Gastroesophageal sphincter (tissue), 4 donors: ENCODE data around the gene PTK6. TPM values are rescaled to one million over a fixed set of nuclear protein-coding genes. Genes with fewer than 3 reads are reported as not detected.

Experiments
- ATAC-seq: fragments of 150-250 bp; one replicate; pipeline ENCODE4 v1.9.1; 2016; ENCODE audit warnings: mild to moderate bottlenecking, moderate library complexity
- H3K27ac ChIP-seq, 4 donors: fragments of 200-600 bp; sonication (generic) in 3 of 4; 1 replicate in 3 of 4; 2 replicates in 1 of 4; pipeline ENCODE4 v1.5.1; 2016 to 2019
- H3K27me3 ChIP-seq: fragments of 200-600 bp; sonication (generic); one replicate; pipeline ENCODE4 v1.5.1; 2019
- H3K36me3 ChIP-seq, 2 donors: fragments of 200-600 bp; sonication (generic); one replicate each; pipeline ENCODE4 v1.5.1; 2019; ENCODE audit warnings: control low read depth in 1 of 2
- H3K4me1 ChIP-seq, 3 donors: fragments of 200-600 bp; sonication (generic); 1 replicate in 2 of 3; 2 replicates in 1 of 3; pipeline ENCODE4 v1.5.1; 2016 to 2019; ENCODE audit warnings: control low read depth in 2 of 3
- H3K4me3 ChIP-seq, 2 donors: fragments of 200-600 bp; sonication (generic); one replicate each; pipeline ENCODE4 v1.5.1; 2019; ENCODE audit warnings: mild to moderate bottlenecking in 1 of 2, moderate library complexity in 1 of 2
- H3K9me3 ChIP-seq, 3 donors: fragments of 200-600 bp; sonication (generic); one replicate each; pipeline ENCODE4 v1.5.1; 2017 to 2019; ENCODE audit warnings: control low read depth in 2 of 3
- EP300 ChIP-seq: sonication (generic); formaldehyde crosslinking; IDR thresholded peaks from one replicate; pipeline ENCODE4 v1.6.1; 2017; ENCODE audit warnings: antibody characterized with exemption, mild to moderate bottlenecking
- POLR2A ChIP-seq, 2 donors: fragments of 450-650 bp; IDR thresholded peaks; one replicate each; pipeline ENCODE4 v1.6.1; 2017; ENCODE audit warnings: antibody characterized with exemption in 2 of 2, mild to moderate bottlenecking in 2 of 2, moderate library complexity in 1 of 2
- POLR2AphosphoS5 ChIP-seq: sonication (generic); formaldehyde crosslinking; IDR thresholded peaks from one replicate; pipeline ENCODE4 v1.6.1; 2017; ENCODE audit warnings: antibody characterized with exemption
- WGBS, 2 donors: methylation state at CpG; one replicate each; pipeline ENCODE4 v1.1.5; 2018; ENCODE audit warnings: low coverage in 1 of 2; 5-methylcytosine and 5-hydroxymethylcytosine counted together
- total RNA-seq, 4 donors: library from RNA; depleted of rRNA; stranded (reverse); fragments of >200 nt; gene quantifications; one replicate each; pipeline ENCODE4 v1.1.0, GENCODE V29; 2016
- TF ChIP-seq, protein P1 (sequence below), 4 experiments: fragments of 200-600 bp in 2 of 4; fragments of 450-650 bp in 2 of 4; sonication (generic) in 1 of 4; IDR thresholded peaks; one replicate each; pipeline ENCODE4 v1.5.1; 2017 to 2019; ENCODE audit warnings: antibody characterized with exemption in 4 of 4, mild to moderate bottlenecking in 2 of 4, moderate library complexity in 2 of 4

PTK6 gene
- total RNA-seq, 4 donors from 2014 or later, result 0.13 to 2.1 (median 0.42) TPM; not detected in 1

DNA sequence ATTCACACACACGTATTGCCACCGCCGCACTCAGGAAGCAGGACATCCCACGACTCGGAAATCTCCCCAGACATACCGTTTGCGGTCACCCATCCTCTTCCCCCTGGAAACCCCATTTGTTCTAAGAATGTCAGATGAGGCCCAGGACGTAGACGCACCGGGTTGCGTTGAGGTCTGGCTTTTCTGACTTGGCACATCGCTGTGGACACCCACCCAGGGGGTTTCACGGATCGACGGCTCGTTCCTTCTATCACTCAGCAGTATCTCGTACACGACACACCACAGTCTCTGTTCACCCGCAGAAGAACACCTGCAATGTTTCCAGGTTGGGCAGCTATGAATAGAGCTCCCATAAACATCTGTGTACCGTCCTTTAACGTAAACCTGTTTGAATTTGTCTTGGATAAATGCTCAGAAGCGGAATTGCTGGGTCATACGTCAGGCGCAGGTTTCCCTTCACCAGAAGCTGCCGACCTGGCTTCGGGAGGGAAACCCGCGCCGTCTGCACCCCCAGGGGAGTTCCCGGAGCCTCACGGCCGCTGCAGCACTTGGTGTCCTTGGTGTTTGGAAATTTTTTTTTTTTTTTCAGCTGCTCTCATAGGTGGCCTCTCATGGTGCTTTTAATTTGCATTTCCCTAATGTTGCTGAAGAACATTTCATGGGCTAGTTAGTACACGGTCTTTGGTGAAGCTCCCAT, 29.0 kb downstream of the PTK6 start:
- H3K9me3 ChIP-seq, result peaks cover 0 to 25% (median 0%) of the 10 kb centered on the region in 3 donors
- TF ChIP-seq POLR2A (IDR thresholded peaks at IDR 0.05) (no peak), EP300 (no peak), POLR2AphosphoS5 (no peak)
- TF ChIP-seq, protein P1, sequence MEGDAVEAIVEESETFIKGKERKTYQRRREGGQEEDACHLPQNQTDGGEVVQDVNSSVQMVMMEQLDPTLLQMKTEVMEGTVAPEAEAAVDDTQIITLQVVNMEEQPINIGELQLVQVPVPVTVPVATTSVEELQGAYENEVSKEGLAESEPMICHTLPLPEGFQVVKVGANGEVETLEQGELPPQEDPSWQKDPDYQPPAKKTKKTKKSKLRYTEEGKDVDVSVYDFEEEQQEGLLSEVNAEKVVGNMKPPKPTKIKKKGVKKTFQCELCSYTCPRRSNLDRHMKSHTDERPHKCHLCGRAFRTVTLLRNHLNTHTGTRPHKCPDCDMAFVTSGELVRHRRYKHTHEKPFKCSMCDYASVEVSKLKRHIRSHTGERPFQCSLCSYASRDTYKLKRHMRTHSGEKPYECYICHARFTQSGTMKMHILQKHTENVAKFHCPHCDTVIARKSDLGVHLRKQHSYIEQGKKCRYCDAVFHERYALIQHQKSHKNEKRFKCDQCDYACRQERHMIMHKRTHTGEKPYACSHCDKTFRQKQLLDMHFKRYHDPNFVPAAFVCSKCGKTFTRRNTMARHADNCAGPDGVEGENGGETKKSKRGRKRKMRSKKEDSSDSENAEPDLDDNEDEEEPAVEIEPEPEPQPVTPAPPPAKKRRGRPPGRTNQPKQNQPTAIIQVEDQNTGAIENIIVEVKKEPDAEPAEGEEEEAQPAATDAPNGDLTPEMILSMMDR (IDR thresholded peaks at IDR 0.05), result no peak
- peaks cover 88% of the 10 kb centered on the region for H3K27me3 ChIP-seq
- ATAC-seq, result no peak
- 79 to 84% methylated on average over 19 to 29 of the region's 33 CpGs for WGBS, 2 donors
- H3K27ac ChIP-seq, result no peak overlapping the region
- no peaks in the 10 kb centered on the region for H3K4me1 ChIP-seq
- no peak overlapping the region for H3K4me3 ChIP-seq
- H3K36me3 ChIP-seq, result no peaks in the 10 kb centered on the region

- peaks cover 93% of the 10 kb centered on the region for H3K27me3 ChIP-seq
Measured at GRCh38 chr20:63507083-63507743, 30.0 kb downstream of the PTK6 start.

DNA sequence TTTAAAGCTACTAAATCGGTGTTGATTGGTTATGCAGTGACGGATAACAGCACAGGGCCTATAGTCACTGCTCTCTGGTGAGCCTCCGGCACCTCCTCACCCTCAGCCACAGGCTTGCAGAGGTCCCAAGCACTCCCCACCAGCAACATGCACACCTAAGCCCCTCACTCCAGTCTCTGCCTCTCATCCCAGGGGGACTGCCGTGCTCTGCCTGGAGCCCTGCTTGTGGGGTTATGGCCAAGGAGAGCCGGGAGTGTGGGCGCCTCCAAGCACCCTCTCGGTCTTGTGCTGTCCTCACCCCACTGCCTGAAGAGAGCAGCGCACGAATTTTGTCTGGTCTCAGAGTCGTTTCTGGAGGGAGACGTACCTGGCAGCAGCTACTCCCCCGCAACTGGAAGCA, 31.5 kb downstream of the PTK6 start:
- 68 to 100% methylated on average over 1 to 3 of the region's 12 CpGs for WGBS, 2 donors
- TF ChIP-seq, protein P1 (IDR thresholded peaks at IDR 0.05), result no peak
- TF ChIP-seq POLR2AphosphoS5, result no peak
- no peak for TF ChIP-seq POLR2A (IDR thresholded peaks at IDR 0.05)
- TF ChIP-seq EP300, result no peak
- peaks cover 95% of the 10 kb centered on the region for H3K27me3 ChIP-seq

More at GRCh38 chr20:63507083-63507743, 30.0 kb downstream of the PTK6 start:
- whole genome bisulfite sequencing, 2 donors, result 75 to 96% methylated on average over 4 to 9 of the region's 30 CpGs
- no peak overlapping the region for H3K4me3 ChIP-seq
- peaks cover 0 to 25% (median 0%) of the 10 kb centered on the region in 3 donors for H3K9me3 ChIP-seq
- H3K27ac ChIP-seq, result no peak overlapping the region
- no peak for ATAC-seq
- TF ChIP-seq, protein P1 (IDR thresholded peaks at IDR 0.05), result no peak
- no peak for TF ChIP-seq POLR2AphosphoS5
- no peak for TF ChIP-seq EP300
- TF ChIP-seq POLR2A (IDR thresholded peaks at IDR 0.05), result no peak
- no peaks in the 10 kb centered on the region for H3K4me1 ChIP-seq
- H3K36me3 ChIP-seq, result no peaks in the 10 kb centered on the region

DNA sequence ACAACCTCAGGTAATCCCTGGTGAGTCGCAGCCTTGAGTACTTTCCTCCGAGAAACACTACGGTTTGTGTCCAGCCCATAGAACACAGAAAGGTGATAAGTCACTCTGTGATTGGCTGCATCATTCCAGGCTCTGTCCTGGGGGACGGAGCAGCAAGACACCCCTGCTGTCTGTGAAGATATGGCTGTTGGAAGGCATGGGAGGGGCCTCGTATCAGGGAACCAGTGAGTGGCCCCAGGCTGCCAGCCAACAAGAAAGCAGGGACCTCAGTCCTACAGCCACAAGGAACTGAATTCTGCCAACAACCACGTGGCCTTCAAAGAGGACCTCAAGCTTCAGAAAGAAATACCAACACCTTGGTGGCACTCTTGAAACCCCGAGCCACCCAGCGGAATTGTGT, 31.9 kb downstream of the PTK6 start:
- Histone ChIP-seq H3K27me3 (peaks cover 95% of the 10 kb centered on the region), H3K9me3 (peaks cover 0 to 25% (median 0%) of the 10 kb centered on the region in 3 donors), H3K36me3 (no peaks in the 10 kb centered on the region), H3K4me1 (peaks cover 0 to 4% (median 0%) of the 10 kb centered on the region in 3 donors), H3K4me3 (no peak overlapping the region), H3K27ac (no peak overlapping the region)
- ATAC-seq, result no peak
- TF ChIP-seq, protein P1 (IDR thresholded peaks at IDR 0.05), result no peak
- TF ChIP-seq POLR2AphosphoS5 (no peak), EP300 (no peak), POLR2A (IDR thresholded peaks at IDR 0.05) (no peak)
- WGBS, 2 donors, result 71 to 80% methylated on average over 1 of the region's 8 CpGs

More for the DNA sequence above, 31.5 kb downstream of the PTK6 start:
- ATAC-seq, result no peak
- H3K36me3 ChIP-seq, result no peaks in the 10 kb centered on the region
- no peak overlapping the region for H3K27ac ChIP-seq
- peaks cover 0 to 25% (median 0%) of the 10 kb centered on the region in 3 donors for H3K9me3 ChIP-seq
- H3K4me3 ChIP-seq, result no peak overlapping the region
- peaks cover 0 to 4% (median 0%) of the 10 kb centered on the region in 3 donors for H3K4me1 ChIP-seq
